Stimulated activated CD4-positive, alpha-beta T cell treated with anti-CD3 and anti-CD28 coated beads, Interleukin-1b, Interleukin-23, amount 100 ng/mL, for 1 hour (primary cell): ENCODE measurements around the gene COL11A1.
"Not testable (repeated sequence)": the region's sequence is repeated elsewhere in the genome, so short reads cannot be mapped to it uniquely, and the experiment has no call there.

Experiments
- DNase-seq, 2 donors: peaks; one replicate each; pipeline ENCODE4 v3.0.0-alpha.2; 2020; ENCODE audit warnings: low read depth in 2 of 2

Gene COL11A1

DNA sequence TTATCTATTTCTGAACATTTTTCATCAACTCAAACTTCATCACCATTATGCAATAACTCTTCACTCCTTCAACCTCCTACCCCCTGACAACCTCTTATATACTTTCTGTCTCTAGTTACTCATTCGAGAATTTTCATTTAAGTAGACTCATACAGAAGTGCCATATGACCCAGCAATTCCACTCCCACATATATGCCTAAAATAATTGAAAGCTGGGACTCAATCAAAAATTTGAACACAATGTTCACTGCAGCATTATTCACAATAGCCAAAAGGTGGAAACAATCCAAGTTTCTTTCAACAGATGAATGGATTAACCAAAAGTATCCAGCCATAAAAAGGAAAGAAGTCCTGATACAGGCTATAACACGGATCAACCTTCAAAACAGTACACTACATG lies 24.1 kb downstream of the COL11A1 start:
- no peak for DNase-seq

DNA sequence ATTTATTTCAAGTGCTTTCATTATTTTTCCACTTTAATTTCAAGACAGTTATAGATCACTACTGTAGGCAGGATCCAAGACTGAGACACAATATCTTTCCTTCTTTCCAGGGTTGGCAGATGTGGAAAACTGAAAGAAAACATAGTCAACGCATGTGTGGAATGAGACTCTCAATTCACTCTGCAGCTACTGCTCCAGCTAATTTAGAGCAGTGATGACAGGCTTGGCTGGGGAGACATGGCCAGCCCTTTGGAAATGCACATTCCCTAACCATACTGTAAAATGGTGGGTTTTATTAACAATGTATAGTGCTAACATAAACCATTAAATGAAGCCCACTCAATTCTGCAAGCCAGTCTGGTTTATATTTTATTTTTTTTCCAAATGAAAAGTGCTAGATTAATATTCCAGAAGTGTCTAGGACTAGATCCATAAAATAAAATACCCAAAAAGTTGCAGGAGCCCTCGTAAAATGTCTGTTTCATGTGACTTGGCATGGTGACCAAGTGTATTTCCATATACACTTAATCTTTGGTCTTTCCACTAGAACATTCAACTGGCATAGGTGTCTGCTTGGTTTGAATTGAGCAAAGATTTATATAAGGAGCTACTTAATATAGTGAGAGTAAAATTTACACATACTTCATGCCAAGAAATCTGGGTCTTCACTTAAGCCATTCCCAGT lies 32.9 kb downstream of the COL11A1 start:
- DNase-seq, result no peak

DNA sequence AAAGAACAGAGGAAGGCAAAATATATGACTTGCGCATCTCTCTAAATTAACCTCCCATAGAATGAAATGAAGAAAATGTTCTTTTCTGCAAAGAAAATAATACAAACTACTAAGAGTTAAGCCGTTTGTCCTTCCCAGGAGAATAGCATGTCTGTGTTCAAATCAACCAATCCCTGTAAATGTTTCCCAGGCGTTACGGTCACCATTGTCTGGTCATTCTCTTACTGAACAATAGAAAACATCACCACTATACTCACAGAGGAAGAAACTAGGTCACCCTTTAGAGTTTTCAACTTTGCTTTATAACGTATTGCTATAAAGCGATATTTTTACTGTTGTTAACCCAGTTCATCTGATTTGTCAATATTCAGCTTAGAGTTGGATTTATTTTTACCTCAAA lies 34.1 kb downstream of the COL11A1 start:
- DNase-seq, result no peak

DNA sequence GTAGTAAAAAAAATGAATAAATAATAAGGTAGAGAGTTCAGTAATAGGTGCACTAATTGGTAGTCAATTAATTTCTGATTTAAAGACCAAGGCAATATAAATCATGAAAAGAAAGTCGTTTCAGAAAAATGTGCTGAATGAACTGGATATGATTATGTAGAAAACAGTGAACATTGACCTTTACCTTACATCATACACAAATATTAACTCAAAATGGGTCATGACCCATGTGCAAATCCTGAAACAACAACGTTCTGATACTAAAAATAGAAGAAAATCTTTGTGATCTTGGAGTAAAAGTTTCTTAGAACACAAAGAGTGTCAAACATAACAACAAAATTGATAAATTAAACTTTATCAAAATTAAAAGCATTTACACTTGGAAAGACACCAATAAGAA lies 39.1 kb downstream of the COL11A1 start:
- DNase-seq, result no peak

DNA sequence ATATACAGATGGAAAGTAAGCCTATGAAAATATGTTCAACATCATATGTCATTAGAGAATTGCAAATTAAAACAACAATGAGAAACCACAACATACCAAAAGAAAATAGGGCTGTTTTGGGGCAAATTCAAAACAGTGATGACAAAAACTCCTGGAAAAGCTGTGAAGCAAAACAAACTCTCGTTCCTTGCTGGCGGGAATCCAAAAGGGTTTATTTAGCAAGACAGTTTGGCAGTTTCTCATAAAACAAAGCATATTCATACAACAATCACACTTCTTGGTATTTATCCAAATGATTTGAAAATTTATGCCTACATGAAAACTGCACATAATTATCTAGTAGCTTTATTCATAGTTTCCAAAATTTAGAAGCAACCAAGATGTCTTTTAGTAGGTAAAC lies 44.4 kb downstream of the COL11A1 start:
- DNase-seq, result no peak

DNA sequence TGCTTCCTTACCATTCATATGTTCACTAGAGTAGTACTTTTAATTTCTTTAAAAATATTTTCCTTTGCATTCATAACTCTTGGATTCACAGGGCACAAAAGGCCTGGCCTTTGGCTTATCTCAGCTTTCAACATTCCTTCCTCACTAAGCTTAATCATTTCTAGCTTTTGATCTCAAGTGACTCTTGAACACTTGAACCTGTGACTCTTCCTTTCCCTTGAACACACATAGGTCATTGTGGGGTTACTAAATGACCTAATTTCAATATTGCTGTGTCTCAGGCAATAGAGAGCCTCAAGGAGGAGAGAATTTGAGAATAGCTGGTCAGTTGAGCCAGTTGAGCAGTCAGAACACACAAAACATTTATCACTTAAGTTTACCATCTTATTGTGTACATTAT lies 49.9 kb downstream of the COL11A1 start:
- no peak for DNase-seq

DNA sequence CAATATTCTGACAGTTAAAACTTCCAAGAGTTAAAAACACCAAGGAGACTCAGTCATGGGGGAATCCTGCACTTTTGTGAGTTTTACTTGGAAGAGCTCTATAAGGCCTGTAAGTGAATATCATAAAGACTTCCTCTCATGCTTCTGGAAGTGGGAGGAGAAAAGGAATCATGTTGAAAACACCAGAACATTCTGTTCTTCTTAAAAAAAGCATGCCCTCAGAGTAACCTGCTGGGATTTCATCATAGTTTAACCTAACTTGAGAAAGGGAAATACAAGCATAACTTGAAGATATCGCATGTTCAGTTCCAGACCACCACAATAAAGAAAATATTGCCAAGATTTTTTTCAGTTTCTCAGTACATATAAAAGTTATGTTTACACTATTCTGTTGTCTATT lies 51.9 kb downstream of the COL11A1 start:
- DNase-seq, result no peak

DNA sequence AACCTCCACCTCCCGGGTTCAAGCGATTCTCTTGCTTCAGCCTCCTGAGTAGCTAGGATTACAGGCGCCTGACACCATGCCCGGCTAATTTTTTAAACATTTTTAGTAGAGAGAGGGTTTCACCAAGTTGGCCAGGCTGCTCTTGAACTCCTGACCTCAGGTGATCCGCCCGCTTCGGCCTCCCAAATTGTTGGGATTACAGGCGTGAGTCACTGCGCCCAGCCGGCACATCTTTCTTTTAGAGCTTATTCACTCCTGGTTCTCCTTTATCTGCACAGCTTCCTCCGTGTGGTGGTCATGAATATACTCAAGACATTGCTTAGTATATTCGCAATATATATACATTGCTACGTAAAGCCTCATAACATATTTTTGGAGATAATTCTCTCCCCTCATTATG lies 80.2 kb downstream of the COL11A1 start:
- DNase-seq, result not testable (repeated sequence)

DNA sequence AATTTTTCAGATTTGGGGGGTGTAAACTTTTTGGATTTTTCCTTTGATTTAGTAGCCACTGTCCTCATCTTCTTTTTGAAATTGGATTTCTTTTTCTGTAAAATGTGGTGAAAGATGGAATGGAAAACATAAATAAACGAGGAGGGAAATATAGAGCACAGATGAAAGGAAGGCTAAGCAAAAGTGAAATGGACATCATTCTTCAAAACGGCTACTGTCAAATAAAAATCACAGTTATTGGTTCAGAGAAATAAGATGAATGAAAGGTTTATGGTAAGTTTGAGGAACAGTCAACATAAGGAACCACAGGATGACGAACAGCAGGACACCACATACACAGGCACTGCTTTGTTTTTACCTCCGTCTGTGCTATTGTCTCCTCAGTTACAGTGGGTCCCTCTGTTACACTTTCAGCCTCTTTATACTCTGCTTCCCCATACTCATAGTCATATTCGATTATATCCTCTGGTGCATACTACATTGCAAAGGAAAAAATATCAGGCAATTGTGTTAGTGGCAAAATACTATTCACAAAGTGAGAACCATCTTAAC lies 82.4 kb downstream of the COL11A1 start:
- DNase-seq, result no peak

DNA sequence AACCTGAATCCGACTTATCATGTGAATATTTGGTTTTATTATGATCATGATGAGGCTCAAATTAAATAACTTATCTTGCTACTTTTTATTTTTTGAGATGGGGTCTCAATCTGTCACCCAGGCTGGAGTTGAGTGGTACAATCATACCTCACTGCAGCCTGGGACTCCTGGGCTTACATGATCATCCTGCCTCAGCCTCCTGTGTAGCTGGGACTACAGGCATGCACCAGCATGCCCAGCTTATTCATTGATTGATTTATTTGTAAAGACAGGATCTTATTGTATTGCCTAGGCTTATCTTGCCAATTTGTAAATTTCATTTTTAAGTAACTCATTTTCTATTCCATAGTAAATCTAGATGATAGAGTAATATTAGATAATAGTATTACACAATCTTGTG lies 84.3 kb downstream of the COL11A1 start:
- no peak for DNase-seq

DNA sequence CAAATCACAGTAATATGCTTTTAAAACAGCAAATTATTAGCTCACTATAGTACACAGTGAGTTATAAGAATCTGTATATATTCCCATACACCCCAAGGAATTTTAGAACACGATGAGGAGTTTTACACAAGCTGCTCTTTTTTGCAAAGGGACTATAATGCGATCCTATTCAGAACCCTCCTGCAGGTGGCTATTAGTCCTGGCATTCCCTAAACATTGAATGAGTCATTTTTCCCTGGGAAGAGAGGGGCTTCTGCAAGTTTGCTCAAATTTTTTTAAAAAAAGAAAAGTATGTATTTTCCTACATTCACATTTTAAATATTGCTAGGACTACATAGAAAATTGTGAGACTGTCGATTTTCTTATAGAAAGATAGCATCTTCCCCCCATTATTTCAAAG lies 106.3 kb downstream of the COL11A1 start:
- no peak for DNase-seq

DNA sequence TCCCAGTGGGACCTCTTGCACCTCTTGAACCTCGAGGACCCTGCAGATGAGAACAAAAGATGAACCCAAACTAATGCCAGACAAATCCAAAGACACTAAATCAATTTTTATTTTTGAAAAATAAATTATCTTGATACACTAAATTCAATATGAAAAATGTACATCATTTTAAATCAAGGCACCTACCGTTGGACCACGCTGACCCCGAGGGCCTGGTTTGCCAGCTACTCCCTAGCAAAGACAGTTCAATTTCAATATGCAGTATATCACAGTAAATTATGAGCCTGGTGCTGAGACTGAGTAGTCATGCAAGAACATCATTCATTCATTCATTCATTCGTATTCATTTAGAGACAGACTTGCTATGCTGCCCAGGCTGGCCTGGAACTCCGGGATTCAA lies 129.4 kb downstream of the COL11A1 start:
- no peak for DNase-seq

DNA sequence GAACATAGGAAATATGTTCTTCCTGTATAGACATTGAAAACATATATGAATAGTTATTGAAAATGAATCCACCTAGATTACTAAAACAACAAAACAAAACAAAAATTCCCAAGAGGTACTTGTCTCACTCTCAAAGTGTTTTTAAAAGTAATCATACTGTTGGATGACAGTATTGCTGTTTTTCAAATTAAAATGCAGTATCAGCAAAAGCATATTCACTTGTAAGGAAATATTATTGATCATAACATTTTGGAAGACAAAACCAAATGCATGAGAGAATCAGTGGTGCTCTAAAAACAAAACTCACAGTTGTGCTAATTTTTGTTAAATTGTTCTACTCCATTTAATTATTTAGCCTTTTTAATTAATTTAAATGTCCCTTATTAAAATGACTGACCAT lies 131.0 kb downstream of the COL11A1 start:
- no peak for DNase-seq

DNA sequence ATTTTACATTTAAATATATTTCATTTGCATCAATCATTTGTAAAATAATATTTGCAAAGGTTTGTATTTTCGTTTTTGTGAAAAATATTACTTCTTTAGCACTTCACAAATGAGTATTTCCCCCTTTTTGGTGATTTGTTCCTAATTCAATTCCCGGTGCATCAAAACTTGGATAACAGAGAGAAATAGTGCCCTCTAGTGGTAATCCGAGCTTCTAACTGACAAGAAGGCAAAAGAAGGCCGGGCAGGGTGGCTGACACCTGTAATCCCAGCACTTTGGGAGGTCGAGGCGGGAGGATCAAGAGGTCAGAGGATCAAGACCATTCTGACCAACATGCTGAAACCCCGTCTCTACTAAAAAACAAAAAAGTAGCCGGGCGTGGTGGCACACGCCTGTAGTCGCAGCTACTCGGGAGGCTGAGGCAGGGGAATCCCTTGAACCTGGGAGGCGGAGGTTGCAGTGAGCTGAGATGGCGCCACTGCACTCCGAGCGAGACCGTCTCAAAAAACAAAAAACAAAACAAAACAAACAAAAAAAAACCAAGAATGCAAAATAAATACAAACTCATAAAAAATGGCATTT lies 137.7 kb downstream of the COL11A1 start:
- DNase-seq, result no peak

DNA sequence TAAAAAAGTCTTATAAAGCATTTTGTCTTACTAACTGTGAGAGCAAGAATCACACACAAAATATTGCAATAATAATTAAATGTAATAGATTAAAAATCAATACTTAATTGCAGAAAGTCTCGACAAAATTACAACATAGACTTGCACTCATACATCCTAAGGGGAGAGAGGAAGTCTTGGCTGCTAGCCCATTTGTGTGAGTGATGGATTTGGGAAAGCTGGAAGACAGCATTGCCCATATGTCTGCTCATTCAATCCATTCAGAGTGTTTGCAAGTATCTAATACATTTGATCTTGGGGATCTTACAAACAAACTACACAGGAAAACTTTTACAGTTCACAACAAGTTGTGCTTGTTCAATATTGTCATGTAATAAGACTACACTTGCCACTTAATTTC lies 140.5 kb downstream of the COL11A1 start:
- DNase-seq, result no peak

DNA sequence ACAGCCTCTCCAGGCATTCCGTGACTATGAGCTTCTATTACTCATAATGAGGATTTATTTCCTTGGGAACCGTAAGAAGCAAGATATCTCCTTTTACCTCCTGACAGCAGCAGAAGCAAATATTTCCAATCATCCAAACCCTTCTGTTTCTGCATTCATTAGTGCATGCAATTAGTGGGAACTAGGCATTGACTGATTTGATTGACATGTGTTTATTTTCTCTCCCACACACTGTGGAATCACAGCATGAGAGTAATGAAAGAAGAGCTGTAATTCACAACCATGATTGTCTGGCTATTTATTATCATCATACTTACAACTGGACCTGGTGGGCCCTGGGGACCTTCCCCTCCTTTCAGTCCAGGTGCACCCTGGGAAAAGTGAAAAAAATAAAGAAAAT lies 146.8 kb downstream of the COL11A1 start:
- no peak for DNase-seq

DNA sequence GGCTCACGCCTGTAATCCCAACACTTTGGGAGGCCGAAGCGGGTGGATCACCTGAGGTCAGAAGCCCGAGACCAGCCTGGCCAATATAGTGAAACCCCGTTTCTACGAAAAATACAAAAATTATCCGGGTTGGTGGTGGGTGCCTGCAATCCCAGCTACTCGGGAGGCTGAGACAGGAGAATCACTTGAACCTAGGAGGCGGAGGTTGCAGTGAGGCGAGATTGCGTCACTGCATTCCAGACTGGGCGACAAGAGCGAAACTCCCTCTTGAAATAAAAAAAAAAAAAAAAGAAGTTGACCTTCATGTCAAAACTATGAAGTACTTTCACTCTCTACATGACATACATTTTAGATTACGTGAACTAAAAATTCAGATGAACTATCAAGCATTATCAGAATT lies 153.7 kb downstream of the COL11A1 start:
- DNase-seq, result no peak

DNA sequence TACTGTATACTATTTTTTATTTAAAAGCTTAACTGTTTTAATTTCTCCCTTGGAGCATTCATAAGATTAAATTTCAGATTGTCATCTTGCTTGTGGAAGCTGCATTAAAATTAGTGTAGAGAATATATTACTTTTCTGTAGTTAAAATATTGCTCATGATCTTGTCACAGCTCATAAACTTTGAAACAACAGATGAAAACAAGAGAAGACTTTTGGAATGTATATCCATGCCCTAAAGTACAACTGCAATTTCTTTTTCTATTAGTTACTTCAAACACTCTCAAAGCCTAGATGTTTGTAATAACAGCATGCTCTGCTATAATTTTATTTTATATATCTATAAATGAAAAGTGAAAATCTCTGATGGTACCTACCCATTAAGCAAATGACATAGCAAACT lies 155.9 kb downstream of the COL11A1 start:
- no peak for DNase-seq

DNA sequence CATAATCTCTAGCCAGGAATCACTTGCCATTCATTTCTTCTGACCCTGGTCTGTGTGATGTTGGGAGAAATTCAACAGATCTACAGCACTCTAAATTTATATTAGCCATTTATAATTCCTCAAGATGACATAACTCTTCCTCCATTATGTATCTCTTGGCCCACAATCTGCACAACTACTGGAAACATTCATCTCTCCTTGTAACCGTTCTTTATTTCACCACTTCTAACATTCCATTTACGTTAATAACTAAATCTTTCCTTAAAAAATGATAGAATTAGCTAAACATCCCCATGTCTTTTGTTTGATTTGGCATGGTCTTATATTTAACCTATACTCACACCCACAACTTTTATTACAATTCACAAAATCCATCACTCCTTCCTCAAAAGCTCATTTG lies 166.0 kb downstream of the COL11A1 start:
- DNase-seq, result no peak

DNA sequence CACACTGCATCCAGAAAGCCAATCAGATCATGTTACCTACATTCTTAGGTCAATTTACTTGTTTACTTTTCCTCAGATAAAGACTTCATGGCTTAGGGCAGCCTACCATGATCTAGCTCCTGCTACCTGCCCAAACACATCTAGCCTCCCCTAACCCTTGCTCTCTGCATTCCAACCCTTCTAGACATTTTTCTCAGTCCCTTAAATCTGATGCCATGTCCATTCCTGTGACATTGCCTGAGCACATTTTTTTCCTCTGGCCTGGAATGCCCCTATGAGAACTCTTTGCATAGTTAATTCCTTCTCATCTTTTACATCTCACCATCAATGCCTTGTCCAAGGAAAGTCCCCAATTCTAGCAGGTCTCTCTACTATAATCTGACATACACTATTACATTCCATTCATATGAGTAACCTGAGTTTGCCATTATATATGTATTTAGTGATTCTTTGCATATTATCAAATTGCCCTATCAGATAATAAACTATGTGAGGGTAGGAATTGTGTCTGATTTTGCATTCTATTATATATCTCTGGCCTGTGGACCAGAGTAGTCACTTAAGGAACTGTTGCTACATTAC lies 166.9 kb downstream of the COL11A1 start:
- DNase-seq, result no peak

DNA sequence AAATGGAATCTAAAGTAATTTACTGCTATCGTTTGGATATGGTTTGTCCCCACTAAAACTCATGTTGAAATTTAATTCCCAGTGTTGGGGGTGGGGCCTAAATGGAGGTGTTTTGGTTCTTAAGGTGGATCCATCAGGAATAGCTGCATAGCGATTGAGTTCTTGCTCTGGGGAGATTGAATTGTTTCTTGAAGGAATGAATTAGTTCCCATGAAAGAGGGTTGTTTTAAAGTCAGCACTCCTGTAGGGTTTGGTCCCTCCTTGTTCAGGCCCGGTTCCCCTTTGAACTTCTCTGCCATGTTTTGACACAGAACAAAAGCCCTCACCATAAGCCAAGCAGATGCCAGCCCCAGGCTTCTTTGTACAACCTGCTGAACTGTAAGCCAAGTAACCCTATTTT lies 170.9 kb downstream of the COL11A1 start:
- no peak for DNase-seq

DNA sequence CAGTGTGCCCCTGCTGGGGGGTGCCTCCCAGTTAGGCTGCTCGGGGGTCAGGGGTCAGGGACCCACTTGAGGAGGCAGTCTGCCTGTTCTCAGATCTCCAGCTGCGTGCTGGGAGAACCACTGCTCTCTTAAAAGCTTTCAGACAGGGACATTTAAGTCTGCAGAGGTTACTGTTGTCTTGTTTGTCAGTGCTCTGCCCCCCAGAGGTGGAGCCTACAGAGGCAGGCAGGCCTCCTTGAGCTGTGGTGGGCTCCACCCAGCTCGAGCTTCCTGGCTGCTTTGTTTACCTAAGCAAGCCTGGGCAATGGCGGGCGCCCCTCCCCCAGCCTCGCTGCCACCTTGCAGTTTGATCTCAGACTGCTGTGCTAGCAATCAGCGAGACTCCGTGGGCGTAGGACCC lies 175.0 kb downstream of the COL11A1 start:
- DNase-seq, result not testable (repeated sequence)

DNA sequence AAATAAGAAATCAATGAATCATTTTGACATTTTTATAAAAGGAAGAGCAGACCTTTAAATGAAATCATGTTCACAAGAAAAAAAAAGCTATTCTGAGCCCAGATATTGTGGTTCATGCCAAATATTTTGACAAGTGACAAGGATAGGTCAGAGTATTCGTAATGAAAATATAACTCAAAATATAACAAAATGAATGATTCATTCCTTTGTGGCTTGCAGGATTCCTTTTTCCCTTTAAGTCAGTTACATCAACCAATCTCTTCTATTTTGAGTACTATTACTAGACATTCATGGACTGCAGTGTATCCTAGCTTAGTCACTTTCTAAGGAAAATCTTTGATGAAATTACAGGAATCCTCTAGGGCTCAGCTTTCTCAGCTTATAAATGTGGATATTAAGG lies 188.7 kb downstream of the COL11A1 start:
- no peak for DNase-seq
